PFSK-1 (cell line): ENCODE data around the gene C17orf107.

Experiments used
- FOXP2 ChIP-seq: optimal IDR thresholded peaks from 2 replicates; pipeline ENCODE3; 2011; ENCODE audit warnings: borderline replicate concordance, control low read depth, inconsistent platforms; ENCODE audit not compliant: insufficient read depth; ENCODE audit errors: extremely low read length, extremely low read depth
- POLR2AphosphoS5 ChIP-seq: IDR thresholded peaks from 2 replicates; pipeline ENCODE4 v1.6.1; 2012; ENCODE audit warnings: low read depth, mild to moderate bottlenecking, control low read depth, low read length, moderate library complexity
- REST ChIP-seq, 2 experiments: IDR thresholded peaks; 2 replicates each; pipeline versions ENCODE4 v1.6.1 to v1.8.0; 2011 to 2012; ENCODE audit warnings: low read depth in 2 of 2, low read length in 2 of 2, control low read depth in 1 of 2, inconsistent platforms in 1 of 2, mild to moderate bottlenecking in 1 of 2, moderate library complexity in 1 of 2; ENCODE audit not compliant: insufficient read depth in 1 of 2
- SIN3A ChIP-seq: IDR thresholded peaks from 2 replicates; pipeline ENCODE4 v1.6.1; 2012; ENCODE audit warnings: mild to moderate bottlenecking, low read length, moderate library complexity, borderline replicate concordance; ENCODE audit not compliant: insufficient read depth
- TAF1 ChIP-seq: IDR thresholded peaks from 2 replicates; pipeline ENCODE4 v1.6.1; 2012; ENCODE audit warnings: low read length, control low read depth, borderline replicate concordance; ENCODE audit not compliant: insufficient read depth

The C17orf107 gene

DNA sequence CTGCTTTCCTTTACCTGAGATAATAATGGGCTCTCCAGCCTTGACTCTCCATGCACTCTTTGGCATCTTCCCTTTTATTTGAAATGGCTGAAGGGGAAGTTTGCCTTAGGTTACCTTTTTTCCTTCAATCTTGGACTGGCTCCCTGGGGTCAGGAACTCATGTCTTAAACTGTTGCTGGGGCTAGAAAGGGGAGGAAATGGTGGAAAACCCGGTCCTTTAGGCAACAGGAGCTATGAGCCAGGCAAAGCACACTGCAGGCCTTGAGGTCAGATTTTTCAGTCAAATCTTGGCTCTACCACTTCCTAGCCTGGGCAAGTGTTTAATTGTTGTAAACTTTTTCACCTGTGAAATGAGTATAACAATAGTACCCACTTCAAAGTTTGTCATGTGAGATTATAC lies 36.0 kb upstream of the C17orf107 start:
- TF ChIP-seq REST (IDR thresholded peaks at IDR 0.05; ENCODE audit: insufficient read depth in 1 of 2, low read depth in 2 of 2, low read length in 2 of 2): no peak
- no peak for TF ChIP-seq POLR2AphosphoS5
- no peak for TF ChIP-seq FOXP2
- TF ChIP-seq SIN3A: no peak
- TF ChIP-seq TAF1: no peak

- no peak for TF ChIP-seq TAF1
- TF ChIP-seq FOXP2: no peak
- TF ChIP-seq REST (IDR thresholded peaks at IDR 0.05; ENCODE audit: insufficient read depth in 1 of 2, low read depth in 2 of 2, low read length in 2 of 2): no peak
- no peak for TF ChIP-seq SIN3A
- TF ChIP-seq POLR2AphosphoS5: no peak
Measured at GRCh38 chr17:4870855-4871254, 28.5 kb upstream of the C17orf107 start.

- no peak for TF ChIP-seq FOXP2
- TF ChIP-seq TAF1: no peak
- TF ChIP-seq POLR2AphosphoS5: no peak
- TF ChIP-seq SIN3A: no peak
- no peak for TF ChIP-seq REST (IDR thresholded peaks at IDR 0.05; ENCODE audit: insufficient read depth in 1 of 2, low read depth in 2 of 2, low read length in 2 of 2)
Measured at GRCh38 chr17:4872786-4873185, 26.6 kb upstream of the C17orf107 start.

DNA sequence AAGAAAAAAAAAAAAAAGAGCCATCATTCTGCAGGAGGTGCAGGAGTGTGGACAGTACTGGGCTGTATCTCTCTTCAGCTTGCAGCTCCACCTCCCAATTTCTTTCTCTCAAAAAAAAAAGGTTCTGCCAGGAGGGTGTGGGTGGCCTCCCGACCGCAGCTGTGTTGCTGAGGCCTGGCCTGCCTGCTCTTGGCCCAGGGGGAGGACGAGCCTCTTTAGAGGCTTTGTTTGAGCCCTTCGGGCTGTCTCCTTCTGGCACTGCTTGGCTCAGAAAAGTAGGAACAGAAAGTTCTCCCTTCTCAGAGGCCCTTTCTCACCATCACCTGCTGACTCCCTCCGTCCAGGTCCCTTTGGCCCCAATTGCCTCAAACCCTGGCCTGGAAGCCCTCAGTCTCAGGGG lies 22.2 kb upstream of the C17orf107 start:
- no peak for TF ChIP-seq TAF1
- no peak for TF ChIP-seq REST (IDR thresholded peaks at IDR 0.05; ENCODE audit: insufficient read depth in 1 of 2, low read depth in 2 of 2, low read length in 2 of 2)
- no peak for TF ChIP-seq POLR2AphosphoS5
- TF ChIP-seq SIN3A: no peak
- TF ChIP-seq FOXP2: no peak

DNA sequence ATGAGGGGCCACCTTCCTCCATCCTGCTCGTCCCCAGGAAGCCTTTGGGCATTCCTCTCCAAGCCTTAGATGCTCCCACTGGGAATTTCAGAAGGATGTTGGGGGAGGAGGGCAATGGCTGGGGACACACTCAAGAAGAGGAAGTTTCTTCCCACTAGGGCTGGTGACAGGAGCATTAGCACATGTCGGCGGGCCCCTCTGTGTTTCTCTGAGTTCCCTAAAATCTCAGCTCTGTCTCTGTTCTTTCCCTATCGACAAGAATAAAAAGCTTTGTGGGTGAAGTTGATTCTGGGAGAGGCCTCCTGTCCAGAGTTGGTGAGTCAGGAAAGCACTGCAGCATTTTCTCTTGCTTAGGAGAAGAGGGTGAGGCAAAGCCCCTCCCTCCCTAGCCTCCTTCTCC lies 19.7 kb upstream of the C17orf107 start:
- no peak for TF ChIP-seq POLR2AphosphoS5
- no peak for TF ChIP-seq REST (IDR thresholded peaks at IDR 0.05; ENCODE audit: insufficient read depth in 1 of 2, low read depth in 2 of 2, low read length in 2 of 2)
- no peak for TF ChIP-seq SIN3A
- no peak for TF ChIP-seq TAF1
- TF ChIP-seq FOXP2: no peak
